Coronary artery (tissue), 2 donors: Measurements from ENCODE around the gene SLC46A2.
A peak's percentile ranks its signal among the peaks of the same experiment; 100 is the strongest.

Experiments used
- DNase-seq: peaks from one replicate; pipeline ENCODE4 v3.0.0-alpha.2; 2017; ENCODE audit warnings: low spot score
- H3K27ac ChIP-seq, 2 donors: fragments of 200-600 bp; sonication (generic); one replicate each; pipeline ENCODE4 v1.5.1; 2016 to 2019
- H3K4me3 ChIP-seq: fragments of 200-600 bp; sonication (generic); 2 replicates; pipeline ENCODE4 v1.5.1; 2016; ENCODE audit warnings: mild to moderate bottlenecking, moderate library complexity
- TF ChIP-seq, protein P1 (sequence below): fragments of 200-600 bp; sonication (generic); IDR thresholded peaks from one replicate; pipeline ENCODE4 v1.5.1; 2019; ENCODE audit warnings: antibody characterized with exemption

Gene SLC46A2

DNA sequence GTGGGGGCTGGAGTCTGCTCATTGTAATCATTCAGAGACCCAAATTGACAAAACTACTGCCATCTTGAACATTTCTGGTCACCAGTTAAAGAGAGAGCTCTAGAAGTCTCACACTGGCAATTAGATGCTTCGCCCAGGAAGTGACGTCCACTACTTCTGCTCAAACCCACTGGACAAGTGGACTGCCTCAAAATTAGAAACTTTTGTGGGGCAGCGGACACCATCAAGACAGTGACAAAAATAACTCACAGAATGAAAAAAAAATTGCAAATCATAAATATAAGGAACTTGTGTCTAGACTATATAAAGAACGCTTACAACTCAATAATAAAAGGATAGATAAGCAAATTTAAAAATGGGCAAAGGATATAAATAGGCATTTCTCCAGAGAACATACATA is 9.8 kb upstream of the SLC46A2 start:
- Histone ChIP-seq H3K4me3 (no peak overlapping the region), H3K27ac (no peak overlapping the region)
- DNase-seq, result no peak
- TF ChIP-seq, protein P1, sequence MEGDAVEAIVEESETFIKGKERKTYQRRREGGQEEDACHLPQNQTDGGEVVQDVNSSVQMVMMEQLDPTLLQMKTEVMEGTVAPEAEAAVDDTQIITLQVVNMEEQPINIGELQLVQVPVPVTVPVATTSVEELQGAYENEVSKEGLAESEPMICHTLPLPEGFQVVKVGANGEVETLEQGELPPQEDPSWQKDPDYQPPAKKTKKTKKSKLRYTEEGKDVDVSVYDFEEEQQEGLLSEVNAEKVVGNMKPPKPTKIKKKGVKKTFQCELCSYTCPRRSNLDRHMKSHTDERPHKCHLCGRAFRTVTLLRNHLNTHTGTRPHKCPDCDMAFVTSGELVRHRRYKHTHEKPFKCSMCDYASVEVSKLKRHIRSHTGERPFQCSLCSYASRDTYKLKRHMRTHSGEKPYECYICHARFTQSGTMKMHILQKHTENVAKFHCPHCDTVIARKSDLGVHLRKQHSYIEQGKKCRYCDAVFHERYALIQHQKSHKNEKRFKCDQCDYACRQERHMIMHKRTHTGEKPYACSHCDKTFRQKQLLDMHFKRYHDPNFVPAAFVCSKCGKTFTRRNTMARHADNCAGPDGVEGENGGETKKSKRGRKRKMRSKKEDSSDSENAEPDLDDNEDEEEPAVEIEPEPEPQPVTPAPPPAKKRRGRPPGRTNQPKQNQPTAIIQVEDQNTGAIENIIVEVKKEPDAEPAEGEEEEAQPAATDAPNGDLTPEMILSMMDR, result no peak

DNA sequence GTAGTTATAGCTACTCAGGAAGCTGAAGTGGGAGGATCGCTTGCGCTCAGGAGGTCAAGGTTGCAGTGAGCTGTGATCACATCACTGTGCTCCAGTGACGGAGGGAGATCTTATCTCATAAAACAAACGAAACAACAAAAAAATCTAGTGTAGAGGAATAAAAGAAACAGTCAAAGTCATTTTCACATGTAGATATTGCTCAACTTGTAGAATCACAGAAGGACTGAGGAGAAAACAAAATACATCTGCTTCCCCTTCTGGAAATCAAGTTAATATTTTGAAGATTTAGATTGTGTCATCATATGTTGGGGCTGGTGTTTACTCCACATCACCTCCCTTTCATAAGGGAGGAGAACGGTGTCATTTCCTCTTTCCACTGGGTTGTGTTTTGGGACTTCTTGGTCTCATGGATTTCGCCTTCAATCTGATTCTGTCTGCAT is 8.2 kb upstream of the SLC46A2 start:
- TF ChIP-seq, protein P1, result no peak
- H3K27ac ChIP-seq, result no peak overlapping the region

DNA sequence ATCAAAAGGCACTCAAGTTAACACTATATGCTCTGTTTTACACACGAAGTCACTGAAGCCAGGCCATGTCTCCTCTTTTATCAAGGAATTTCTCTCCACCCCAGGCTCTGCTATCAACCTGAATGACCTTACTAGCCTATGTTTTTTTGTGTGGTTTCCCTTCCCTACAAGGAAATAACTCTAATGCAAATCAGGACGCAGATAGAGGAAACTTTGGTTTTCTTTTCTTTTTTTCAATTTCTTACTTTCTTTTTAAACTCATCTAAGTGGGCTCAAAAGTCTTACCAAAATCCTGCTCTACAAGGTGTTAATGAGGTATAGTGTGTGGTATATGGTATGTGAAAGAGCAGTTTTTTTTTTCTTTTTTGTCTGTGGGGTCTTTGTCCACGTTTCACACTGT is 5.5 kb upstream of the SLC46A2 start:
- Histone ChIP-seq H3K4me3 (no peak overlapping the region), H3K27ac (no peak overlapping the region)
- DNase-seq, result no peak
- TF ChIP-seq, protein P1, result no peak

More for the DNA sequence above, 8.2 kb upstream of the SLC46A2 start:
- DNase-seq, result no peak
- H3K4me3 ChIP-seq, result no peak overlapping the region

DNA sequence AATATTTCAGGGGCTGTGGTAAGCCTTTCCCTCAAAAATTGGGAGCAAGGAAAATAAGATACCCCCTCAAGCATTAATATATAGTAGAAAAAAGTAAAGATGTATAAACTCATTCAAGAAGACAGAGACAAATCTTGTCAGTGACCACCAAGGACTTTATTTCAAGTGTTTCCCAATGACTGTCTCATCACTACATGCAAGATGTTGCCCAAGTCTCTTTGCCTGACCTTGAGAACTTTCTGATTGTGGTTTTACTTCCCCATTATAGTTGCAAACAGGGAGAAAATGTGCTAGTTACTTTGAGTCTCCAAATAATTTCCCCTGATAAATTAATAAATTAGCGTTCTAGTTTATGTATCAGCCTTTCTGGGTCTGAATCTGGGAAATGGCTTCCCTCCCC is 4.0 kb upstream of the SLC46A2 start:
- TF ChIP-seq, protein P1, result no peak
- Histone ChIP-seq H3K27ac (peak overlapping the region in 1 of 2 donors; percentile 26), H3K4me3 (no peak overlapping the region)
- DNase-seq, result no peak

DNA sequence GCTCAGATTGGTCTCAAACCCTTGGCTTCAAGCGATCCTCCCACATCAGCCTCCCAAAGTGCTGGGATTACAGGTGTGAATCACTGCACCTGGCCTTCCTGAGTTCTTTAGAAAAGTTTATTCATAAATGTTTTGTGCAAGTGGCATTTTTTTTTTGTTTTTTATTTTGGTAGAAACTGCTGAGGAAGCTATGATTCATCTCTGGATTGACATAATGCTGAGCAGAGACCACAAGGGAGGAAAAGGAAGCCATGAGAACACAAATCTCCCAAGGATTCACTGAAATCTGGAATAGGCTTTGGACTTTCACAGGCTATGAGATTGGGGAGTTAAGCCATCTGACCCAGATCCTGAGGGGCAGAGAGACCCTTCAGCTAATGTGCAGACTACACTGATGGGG is 3.4 kb upstream of the SLC46A2 start:
- no peak for DNase-seq
- H3K4me3 ChIP-seq, result no peak overlapping the region
- H3K27ac ChIP-seq, result peak overlapping the region in 1 of 2 donors; percentile 26
- TF ChIP-seq, protein P1, result no peak

DNA sequence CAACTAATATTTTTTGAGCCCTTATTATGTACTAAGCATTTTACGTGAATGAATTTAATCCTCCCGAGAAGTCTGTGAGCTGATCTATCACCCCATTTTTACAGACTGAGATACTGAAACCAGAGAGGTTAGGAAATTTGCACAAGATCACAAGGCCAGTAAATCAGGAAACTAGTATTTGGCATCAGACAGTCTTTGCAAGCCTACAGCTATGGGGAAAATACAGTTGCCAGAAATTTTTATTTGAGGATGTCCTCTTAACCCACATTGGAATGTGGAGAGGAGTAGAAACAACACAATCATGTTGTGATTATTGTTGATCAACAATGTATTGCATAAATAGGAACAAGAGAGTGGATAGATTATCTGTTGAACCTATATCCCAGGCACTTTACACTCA is 2.3 kb upstream of the SLC46A2 start:
- H3K27ac ChIP-seq, result no peak overlapping the region
- DNase-seq, result no peak
- TF ChIP-seq, protein P1, result no peak
- no peak overlapping the region for H3K4me3 ChIP-seq

DNA sequence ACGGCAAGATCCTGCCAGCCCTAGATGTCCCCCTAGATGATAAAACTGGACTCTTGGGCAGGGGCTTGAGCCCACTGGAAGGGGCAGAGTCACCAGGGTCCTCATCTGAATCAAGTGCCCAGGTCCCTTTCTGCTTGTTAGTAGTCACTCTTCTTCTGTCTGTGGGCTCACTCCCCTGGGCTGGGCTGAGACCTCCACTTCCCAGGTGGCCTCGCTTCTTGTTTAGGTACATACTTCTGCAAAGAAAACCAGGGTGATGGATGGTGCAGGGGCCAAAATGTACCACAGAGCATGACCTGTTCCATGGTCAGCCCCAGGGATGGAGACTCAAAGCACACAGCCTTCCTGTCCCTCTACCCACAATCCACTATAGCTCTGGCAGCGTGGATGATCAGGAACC is 845 bp upstream of the SLC46A2 start:
- Histone ChIP-seq H3K4me3 (no peak overlapping the region), H3K27ac (no peak overlapping the region)
- TF ChIP-seq, protein P1, result no peak
- peak; percentile 59 for DNase-seq
